Panc1 (cell line): ENCODE results near the gene PRRX1. TPM values are rescaled to one million over a fixed set of nuclear protein-coding genes. Genes with fewer than 3 reads are reported as not detected.
A peak's percentile ranks its signal among the peaks of the same experiment; 100 is the strongest.

Source experiments
- ATAC-seq: fragments of 200-7000 bp; cut with Tn5 transposase; 2 replicates; pipeline ENCODE4 v1.9.1; 2020; ENCODE audit warnings: mild to moderate bottlenecking, moderate library complexity
- BruUV-seq: library from RNA; stranded (reverse); fragments of 400-500 nt; replicated peaks from 2 replicates; lab custom pipeline; 2021; lab: Mats Ljungman, UMichigan
- CTCF ChIA-PET: fragments of 300-600 bp; sonication (Branson Sonifier 250); formaldehyde crosslinking; loops from one replicate; lab custom pipeline; 2022; ENCODE audit warnings: antibody characterized with exemption; lab: Charles Lee
- POLR2A ChIA-PET: fragments of 300-600 bp; sonication (Branson Sonifier 250); formaldehyde crosslinking; loops from one replicate; lab custom pipeline; 2022; ENCODE audit warnings: antibody characterized with exemption; lab: Charles Lee
- DNase-seq: peaks from one replicate; pipeline ENCODE4 v3.0.0-alpha.2; 2010; ENCODE audit warnings: low read depth, low spot score
- H3K27ac ChIP-seq: 2 replicates; pipeline ENCODE4 v1.5.1; 2011; ENCODE audit warnings: mild to moderate bottlenecking, low read length, inconsistent platforms
- H3K27me3 ChIP-seq: fragments of 200-500 bp; sonication (Bioruptor generic); 2 replicates; pipeline ENCODE4 v1.6.0; 2014; ENCODE audit warnings: low read length, inconsistent platforms; ENCODE audit not compliant: control insufficient read depth, insufficient read depth
- H3K36me3 ChIP-seq: fragments of 200-500 bp; sonication (Bioruptor generic); 2 replicates; pipeline ENCODE4 v1.5.1; 2014; ENCODE audit warnings: inconsistent platforms, mild to moderate bottlenecking, low read length, moderate library complexity; ENCODE audit not compliant: control insufficient read depth, insufficient read depth
- H3K4me1 ChIP-seq: 2 replicates; pipeline ENCODE4 v1.5.1; 2011; ENCODE audit warnings: inconsistent platforms, mild to moderate bottlenecking, low read length, moderate library complexity; ENCODE audit not compliant: control insufficient read depth, insufficient read depth
- H3K4me3 ChIP-seq, 2 experiments: 2 replicates each; pipeline ENCODE4 v1.5.1; 2011 to 2012; ENCODE audit warnings: low read depth in 2 of 2, low read length in 2 of 2, mild to moderate bottlenecking in 2 of 2, inconsistent platforms in 1 of 2, moderate library complexity in 1 of 2
- H3K9me3 ChIP-seq: fragments of 200-500 bp; sonication (Bioruptor generic); 2 replicates; pipeline ENCODE4 v1.5.1; 2014; ENCODE audit warnings: low read depth, mild to moderate bottlenecking, inconsistent platforms, low read length, moderate library complexity; ENCODE audit not compliant: control insufficient read depth, insufficient read depth
- POLR2AphosphoS5 ChIP-seq: IDR thresholded peaks from 2 replicates; pipeline ENCODE4 v1.6.1; 2012; ENCODE audit warnings: mild to moderate bottlenecking, low read depth, low read length, moderate library complexity
- SIN3A ChIP-seq: IDR thresholded peaks from 2 replicates; pipeline ENCODE4 v1.6.1; 2012; ENCODE audit warnings: low read depth, mild to moderate bottlenecking, low read length, moderate library complexity, borderline replicate concordance; ENCODE audit not compliant: insufficient read depth
- TCF7L2 ChIP-seq: IDR thresholded peaks from 2 replicates; pipeline ENCODE4 v1.6.1; 2011; ENCODE audit warnings: mild to moderate bottlenecking, low read depth, low read length, inconsistent platforms
- in situ Hi-C: cut with HindIII; loops from 2 replicates; pipeline ENCODE4 v1.10.0; 2016; ENCODE audit warnings: low sequenced_read_pairs, low pct_unique_long_range_greater_than_20kb
- intact Hi-C: fragments of 100-400 bp; cut with micrococcal nuclease; formaldehyde crosslinking; loops from one replicate; pipeline ENCODE4 v1.10.0; 2022; ENCODE audit not compliant: unreplicated experiment
- total RNA-seq: library from RNA; stranded (reverse); gene quantifications from one replicate; pipeline ENCODE4 v1.2.1, GENCODE V29; 2021; ENCODE audit not compliant: unreplicated experiment
- TF ChIP-seq, protein P1 (sequence below): fragments of 450-650 bp; IDR thresholded peaks from 2 replicates; pipeline ENCODE4 v1.5.1; 2017; ENCODE audit warnings: mild to moderate bottlenecking
- TF ChIP-seq, protein P2 (sequence below), 2 experiments: IDR thresholded peaks; 2 replicates each; pipeline ENCODE4 v1.6.1; 2011 to 2012; ENCODE audit warnings: low read depth in 2 of 2, control low read depth in 1 of 2, low read length in 1 of 2, mild to moderate bottlenecking in 1 of 2, moderate library complexity in 1 of 2; ENCODE audit not compliant: insufficient read depth in 1 of 2

PRRX1 gene
- total RNA-seq, 1 experiment from 2014 or later = 0.69 TPM

DNA sequence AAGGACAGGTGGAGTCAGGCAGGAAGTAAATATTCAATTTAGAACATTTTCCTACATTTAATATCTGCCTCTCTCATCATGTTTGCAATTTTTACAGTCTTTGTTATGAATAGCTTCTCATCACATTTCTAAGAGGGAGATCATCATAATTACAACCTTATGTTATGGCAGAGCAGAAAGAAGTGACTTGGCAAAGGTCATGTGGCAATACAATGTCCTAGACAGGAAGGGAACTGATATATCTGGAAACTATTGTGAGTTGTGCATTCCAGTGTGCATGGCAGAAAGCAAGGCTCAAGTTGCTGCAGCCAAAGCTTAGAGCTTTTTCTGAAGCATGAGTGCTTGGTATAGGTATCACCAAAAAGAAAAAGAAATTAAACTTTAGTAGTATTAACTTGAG lies 43.8 kb upstream of the PRRX1 start:
- TF ChIP-seq TCF7L2 = no peak
- Histone ChIP-seq H3K4me3 (no peak overlapping the region), H3K36me3 (no peaks in the 10 kb centered on the region), H3K4me1 (no peaks in the 10 kb centered on the region), H3K27ac (no peak overlapping the region), H3K27me3 (no peaks in the 10 kb centered on the region), H3K9me3 (no peaks in the 10 kb centered on the region)
- in situ Hi-C loops (no loop called here), intact Hi-C loops (no loop called here)
- ATAC-seq (no peak), DNase-seq (no peak)
- ChIA-PET CTCF (no interaction called here), POLR2A (no interaction called here)
- no TSS peak for BruUV-seq

DNA sequence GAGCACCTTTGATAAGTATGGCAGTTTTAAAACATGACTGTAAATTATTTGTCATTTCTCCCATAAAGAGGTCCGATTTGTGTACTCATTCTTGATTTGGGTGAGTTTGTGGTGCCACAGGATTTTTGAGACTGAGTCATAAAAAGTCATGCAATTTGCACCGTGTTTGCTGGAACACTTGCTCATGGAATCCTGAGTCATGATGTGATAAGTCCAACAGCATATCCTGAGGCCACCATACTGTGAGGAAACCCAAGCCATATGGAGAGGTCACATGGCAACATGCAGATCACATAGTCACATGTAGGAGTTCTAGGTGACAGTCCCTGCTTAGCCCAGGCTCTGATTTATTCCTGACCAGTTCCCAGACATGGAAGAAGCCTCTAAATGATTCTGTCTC lies 40.8 kb upstream of the PRRX1 start:
- ATAC-seq (no peak), DNase-seq (peak; percentile 32)
- CTCF ChIA-PET = no interaction called here
- intact Hi-C loops (no loop called here), in situ Hi-C loops (no loop called here)
- BruUV-seq = no TSS peak
- TF ChIP-seq SIN3A (no peak), POLR2AphosphoS5 (no peak), TCF7L2 (no peak)
- TF ChIP-seq, protein P1, sequence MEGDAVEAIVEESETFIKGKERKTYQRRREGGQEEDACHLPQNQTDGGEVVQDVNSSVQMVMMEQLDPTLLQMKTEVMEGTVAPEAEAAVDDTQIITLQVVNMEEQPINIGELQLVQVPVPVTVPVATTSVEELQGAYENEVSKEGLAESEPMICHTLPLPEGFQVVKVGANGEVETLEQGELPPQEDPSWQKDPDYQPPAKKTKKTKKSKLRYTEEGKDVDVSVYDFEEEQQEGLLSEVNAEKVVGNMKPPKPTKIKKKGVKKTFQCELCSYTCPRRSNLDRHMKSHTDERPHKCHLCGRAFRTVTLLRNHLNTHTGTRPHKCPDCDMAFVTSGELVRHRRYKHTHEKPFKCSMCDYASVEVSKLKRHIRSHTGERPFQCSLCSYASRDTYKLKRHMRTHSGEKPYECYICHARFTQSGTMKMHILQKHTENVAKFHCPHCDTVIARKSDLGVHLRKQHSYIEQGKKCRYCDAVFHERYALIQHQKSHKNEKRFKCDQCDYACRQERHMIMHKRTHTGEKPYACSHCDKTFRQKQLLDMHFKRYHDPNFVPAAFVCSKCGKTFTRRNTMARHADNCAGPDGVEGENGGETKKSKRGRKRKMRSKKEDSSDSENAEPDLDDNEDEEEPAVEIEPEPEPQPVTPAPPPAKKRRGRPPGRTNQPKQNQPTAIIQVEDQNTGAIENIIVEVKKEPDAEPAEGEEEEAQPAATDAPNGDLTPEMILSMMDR = no peak
- TF ChIP-seq, protein P2, sequence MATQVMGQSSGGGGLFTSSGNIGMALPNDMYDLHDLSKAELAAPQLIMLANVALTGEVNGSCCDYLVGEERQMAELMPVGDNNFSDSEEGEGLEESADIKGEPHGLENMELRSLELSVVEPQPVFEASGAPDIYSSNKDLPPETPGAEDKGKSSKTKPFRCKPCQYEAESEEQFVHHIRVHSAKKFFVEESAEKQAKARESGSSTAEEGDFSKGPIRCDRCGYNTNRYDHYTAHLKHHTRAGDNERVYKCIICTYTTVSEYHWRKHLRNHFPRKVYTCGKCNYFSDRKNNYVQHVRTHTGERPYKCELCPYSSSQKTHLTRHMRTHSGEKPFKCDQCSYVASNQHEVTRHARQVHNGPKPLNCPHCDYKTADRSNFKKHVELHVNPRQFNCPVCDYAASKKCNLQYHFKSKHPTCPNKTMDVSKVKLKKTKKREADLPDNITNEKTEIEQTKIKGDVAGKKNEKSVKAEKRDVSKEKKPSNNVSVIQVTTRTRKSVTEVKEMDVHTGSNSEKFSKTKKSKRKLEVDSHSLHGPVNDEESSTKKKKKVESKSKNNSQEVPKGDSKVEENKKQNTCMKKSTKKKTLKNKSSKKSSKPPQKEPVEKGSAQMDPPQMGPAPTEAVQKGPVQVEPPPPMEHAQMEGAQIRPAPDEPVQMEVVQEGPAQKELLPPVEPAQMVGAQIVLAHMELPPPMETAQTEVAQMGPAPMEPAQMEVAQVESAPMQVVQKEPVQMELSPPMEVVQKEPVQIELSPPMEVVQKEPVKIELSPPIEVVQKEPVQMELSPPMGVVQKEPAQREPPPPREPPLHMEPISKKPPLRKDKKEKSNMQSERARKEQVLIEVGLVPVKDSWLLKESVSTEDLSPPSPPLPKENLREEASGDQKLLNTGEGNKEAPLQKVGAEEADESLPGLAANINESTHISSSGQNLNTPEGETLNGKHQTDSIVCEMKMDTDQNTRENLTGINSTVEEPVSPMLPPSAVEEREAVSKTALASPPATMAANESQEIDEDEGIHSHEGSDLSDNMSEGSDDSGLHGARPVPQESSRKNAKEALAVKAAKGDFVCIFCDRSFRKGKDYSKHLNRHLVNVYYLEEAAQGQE (IDR thresholded peaks at IDR 0.05; ENCODE audit: insufficient read depth in 1 of 2, low read depth in 2 of 2, low read length in 1 of 2) = no peak
- Histone ChIP-seq H3K4me3 (no peak overlapping the region), H3K27me3 (no peaks in the 10 kb centered on the region), H3K36me3 (no peaks in the 10 kb centered on the region), H3K4me1 (no peaks in the 10 kb centered on the region), H3K27ac (no peak overlapping the region), H3K9me3 (no peaks in the 10 kb centered on the region)
- POLR2A ChIA-PET = no interaction called here

DNA sequence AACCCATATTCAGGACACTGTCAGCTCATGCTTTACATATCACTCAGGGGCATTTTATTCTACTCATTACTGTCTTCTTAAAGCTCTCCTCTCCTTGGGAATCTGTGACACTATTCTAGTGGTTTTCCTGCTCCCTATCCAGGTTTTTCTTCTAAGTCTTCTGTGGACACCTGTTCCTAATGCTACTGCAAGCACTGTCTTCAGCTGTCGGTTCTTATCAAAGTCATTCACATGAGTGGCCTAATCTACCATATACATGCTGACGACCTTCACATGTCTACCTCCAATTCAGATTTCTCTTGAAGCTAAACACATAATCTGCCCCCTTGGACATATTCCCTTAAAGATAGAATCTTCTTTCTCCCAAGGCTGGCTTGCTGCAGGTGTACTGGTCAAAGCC lies 39.8 kb upstream of the PRRX1 start:
- no peak overlapping the region for H3K4me3 ChIP-seq
- no peaks in the 10 kb centered on the region for H3K27me3 ChIP-seq
- intact Hi-C loops (no loop called here), in situ Hi-C loops (no loop called here)
- CTCF ChIA-PET = no interaction called here
- no peaks in the 10 kb centered on the region for H3K9me3 ChIP-seq
- TF ChIP-seq TCF7L2 = no peak
- DNase-seq (no peak), ATAC-seq (no peak)
- BruUV-seq = no TSS peak
- POLR2A ChIA-PET = no interaction called here
- no peak overlapping the region for H3K27ac ChIP-seq
- H3K36me3 ChIP-seq = no peaks in the 10 kb centered on the region
- no peaks in the 10 kb centered on the region for H3K4me1 ChIP-seq
